ENCODE results near the gene COL5A1. TPM values are rescaled to one million over a fixed set of nuclear protein-coding genes. Genes with fewer than 3 reads are reported as not detected.

Gene COL5A1
- total RNA-seq, 4 donors from 2014 or later: 51.9 to 78.3 (median 62.4) TPM

GRCh38 chr9:134778841-134779411 is 137.3 kb downstream of the COL5A1 start:
- TF ChIP-seq EP300 (IDR thresholded peaks at IDR 0.05) (peak in 1 of 2 donors; percentile 14), POLR2A (IDR thresholded peaks at IDR 0.05) (no peak)
- TF ChIP-seq, protein P1, sequence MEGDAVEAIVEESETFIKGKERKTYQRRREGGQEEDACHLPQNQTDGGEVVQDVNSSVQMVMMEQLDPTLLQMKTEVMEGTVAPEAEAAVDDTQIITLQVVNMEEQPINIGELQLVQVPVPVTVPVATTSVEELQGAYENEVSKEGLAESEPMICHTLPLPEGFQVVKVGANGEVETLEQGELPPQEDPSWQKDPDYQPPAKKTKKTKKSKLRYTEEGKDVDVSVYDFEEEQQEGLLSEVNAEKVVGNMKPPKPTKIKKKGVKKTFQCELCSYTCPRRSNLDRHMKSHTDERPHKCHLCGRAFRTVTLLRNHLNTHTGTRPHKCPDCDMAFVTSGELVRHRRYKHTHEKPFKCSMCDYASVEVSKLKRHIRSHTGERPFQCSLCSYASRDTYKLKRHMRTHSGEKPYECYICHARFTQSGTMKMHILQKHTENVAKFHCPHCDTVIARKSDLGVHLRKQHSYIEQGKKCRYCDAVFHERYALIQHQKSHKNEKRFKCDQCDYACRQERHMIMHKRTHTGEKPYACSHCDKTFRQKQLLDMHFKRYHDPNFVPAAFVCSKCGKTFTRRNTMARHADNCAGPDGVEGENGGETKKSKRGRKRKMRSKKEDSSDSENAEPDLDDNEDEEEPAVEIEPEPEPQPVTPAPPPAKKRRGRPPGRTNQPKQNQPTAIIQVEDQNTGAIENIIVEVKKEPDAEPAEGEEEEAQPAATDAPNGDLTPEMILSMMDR (IDR thresholded peaks at IDR 0.05): peak in 4 of 5 experiments; percentile 49 to 71 (median 60)
- peaks cover 0 to 21% (median 0%) of the 10 kb centered on the region in 4 donors for H3K4me1 ChIP-seq
- WGBS, 2 donors: 35 to 60% methylated on average over 14 to 17 of the region's 17 CpGs
- H3K27ac ChIP-seq: peak overlapping the region in 1 of 4 donors; percentile 38
- H3K4me3 ChIP-seq: no peak overlapping the region
- no peaks in the 10 kb centered on the region for H3K9me3 ChIP-seq
- no peaks in the 10 kb centered on the region for H3K27me3 ChIP-seq
- peaks cover 0 to 92% (median 0%) of the 10 kb centered on the region in 3 donors for H3K36me3 ChIP-seq
- peak; percentile 33 to 58 for DNase-seq (ENCODE audit: low spot score in 2 of 2)

DNA sequence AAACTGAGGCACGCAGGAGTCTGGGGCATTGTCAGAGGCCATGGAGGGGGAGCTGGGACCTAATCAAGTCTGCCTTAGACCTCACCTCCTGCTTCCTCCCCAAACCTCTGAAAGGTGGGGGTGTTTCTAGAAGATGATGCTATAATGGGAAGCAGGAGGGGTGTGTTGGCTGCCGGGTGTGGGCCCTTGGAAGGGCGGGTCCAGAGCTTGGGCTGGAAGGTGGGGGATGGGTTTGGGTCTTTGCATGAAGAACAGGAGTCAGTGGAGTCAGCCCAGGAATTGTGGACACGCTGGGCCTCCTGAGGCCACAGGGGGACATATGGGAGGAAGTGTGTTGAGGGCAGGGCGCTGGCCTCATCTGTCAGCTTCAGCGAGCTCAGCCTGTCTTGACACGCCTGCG is 138.0 kb downstream of the COL5A1 start:
- 78 to 83% methylated on average over 7 to 8 of the region's 8 CpGs for WGBS, 2 donors
- Histone ChIP-seq H3K4me1 (peaks cover 0 to 28% (median 3%) of the 10 kb centered on the region in 4 donors), H3K9me3 (no peaks in the 10 kb centered on the region), H3K4me3 (no peak overlapping the region), H3K27me3 (no peaks in the 10 kb centered on the region), H3K27ac (no peak overlapping the region), H3K36me3 (peaks cover 0 to 85% (median 0%) of the 10 kb centered on the region in 3 donors)
- no peak for DNase-seq (ENCODE audit: low spot score in 2 of 2)
- TF ChIP-seq EP300 (IDR thresholded peaks at IDR 0.05): no peak
- TF ChIP-seq POLR2A (IDR thresholded peaks at IDR 0.05): no peak
- TF ChIP-seq, protein P1 (IDR thresholded peaks at IDR 0.05): no peak

DNA sequence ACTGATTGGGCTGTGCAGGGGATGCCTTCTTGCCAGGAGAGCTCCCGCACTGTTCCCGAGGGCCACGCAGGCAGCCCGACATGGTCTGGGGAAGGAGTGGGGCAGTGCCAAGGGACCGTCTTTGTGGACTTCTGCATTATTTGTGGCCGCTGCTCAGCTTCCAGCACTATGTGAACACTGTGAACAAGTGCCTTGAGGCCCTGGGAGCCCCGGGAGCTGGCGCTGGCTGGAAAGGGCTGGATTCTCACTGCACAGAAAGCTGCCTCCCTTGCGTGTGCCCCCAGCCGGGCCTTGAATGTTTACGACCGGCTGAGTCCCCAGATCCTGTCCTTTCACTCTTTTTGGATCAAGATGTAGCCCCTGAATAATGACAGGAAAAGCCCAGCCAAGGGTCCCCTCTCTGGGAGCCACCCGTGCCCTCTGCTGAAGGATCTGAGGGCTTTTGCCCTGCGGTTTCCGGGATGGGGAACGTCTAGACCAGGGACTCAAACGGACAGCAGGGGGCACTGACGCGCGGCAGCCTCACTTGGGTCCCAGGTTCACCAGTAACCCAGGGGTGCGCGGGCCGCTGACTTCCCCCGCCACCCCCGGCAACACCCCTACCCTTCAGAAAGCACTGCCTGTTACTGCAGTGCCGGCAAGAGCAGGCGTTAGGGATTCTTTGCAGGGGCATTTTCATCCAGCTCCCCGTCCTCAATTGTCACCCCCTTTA is 140.1 kb downstream of the COL5A1 start:
- Histone ChIP-seq H3K9me3 (no peaks in the 10 kb centered on the region), H3K4me3 (no peak overlapping the region), H3K27me3 (no peaks in the 10 kb centered on the region), H3K36me3 (peaks cover 0 to 79% (median 0%) of the 10 kb centered on the region in 3 donors), H3K27ac (no peak overlapping the region), H3K4me1 (peaks cover 0 to 42% (median 3%) of the 10 kb centered on the region in 4 donors)
- TF ChIP-seq POLR2A (IDR thresholded peaks at IDR 0.05) (no peak), EP300 (IDR thresholded peaks at IDR 0.05) (no peak)
- TF ChIP-seq, protein P1 (IDR thresholded peaks at IDR 0.05): peak in 2 of 5 experiments; percentile 21 to 24
- 64 to 69% methylated on average over 22 to 26 of the region's 28 CpGs for WGBS, 2 donors
- no peak for DNase-seq (ENCODE audit: low spot score in 2 of 2)

GRCh38 chr9:134782921-134783698 is 141.5 kb downstream of the COL5A1 start:
- Histone ChIP-seq H3K27me3 (no peaks in the 10 kb centered on the region), H3K4me1 (peaks cover 0 to 42% (median 3%) of the 10 kb centered on the region in 4 donors), H3K9me3 (no peaks in the 10 kb centered on the region), H3K27ac (peak overlapping the region in 1 of 4 donors; percentile 1), H3K4me3 (no peak overlapping the region), H3K36me3 (peaks cover 0 to 75% (median 0%) of the 10 kb centered on the region in 3 donors)
- DNase-seq (ENCODE audit: low spot score in 2 of 2): no peak
- 69 to 82% methylated on average over 22 to 30 of the region's 33 CpGs for WGBS, 2 donors
- no peak for TF ChIP-seq POLR2A (IDR thresholded peaks at IDR 0.05)
- TF ChIP-seq, protein P1 (IDR thresholded peaks at IDR 0.05): no peak
- no peak for TF ChIP-seq EP300 (IDR thresholded peaks at IDR 0.05)

Data from tibial nerve (tissue), 4 donors.